Vagina (tissue), 2 donors: ENCODE data around the gene CXADR. TPM values are rescaled to one million over a fixed set of nuclear protein-coding genes. Genes with fewer than 3 reads are reported as not detected.
"Not testable (repeated sequence)": the region's sequence is repeated elsewhere in the genome, so short reads cannot be mapped to it uniquely, and the experiment has no call there.

Experiments
- DNase-seq, 2 donors: peaks; one replicate each; pipeline ENCODE4 v3.0.0-alpha.2; 2017; ENCODE audit errors: extremely low spot score in 2 of 2
- H3K27ac ChIP-seq: fragments of 200-600 bp; sonication (generic); one replicate; pipeline ENCODE4 v1.5.1; 2019
- H3K27me3 ChIP-seq: fragments of 200-600 bp; sonication (generic); one replicate; pipeline ENCODE4 v1.5.1; 2019
- H3K36me3 ChIP-seq, 2 donors: fragments of 200-600 bp; sonication (generic); one replicate each; pipeline ENCODE4 v1.5.1; 2017 to 2019
- H3K4me1 ChIP-seq: fragments of 200-600 bp; sonication (generic); one replicate; pipeline ENCODE4 v1.5.1; 2019
- H3K4me3 ChIP-seq, 2 donors: fragments of 200-600 bp; sonication (generic); 1 replicate in 1 of 2; 2 replicates in 1 of 2; pipeline ENCODE4 v1.5.1; 2016 to 2019
- H3K9me3 ChIP-seq: fragments of 200-600 bp; sonication (generic); one replicate; pipeline ENCODE4 v1.5.1; 2019
- CTCF ChIP-seq, 3 experiments: fragments of 450-650 bp in 2 of 3; fragments of 200-600 bp in 1 of 3; sonication (generic) in 1 of 3; IDR thresholded peaks; one replicate each; pipeline ENCODE4 v1.5.1; 2017 to 2019; ENCODE audit warnings: antibody characterized with exemption in 3 of 3, mild to moderate bottlenecking in 2 of 3, moderate library complexity in 2 of 3
- POLR2A ChIP-seq, 2 donors: fragments of 450-650 bp; IDR thresholded peaks; one replicate each; pipeline ENCODE4 v1.6.1; 2017; ENCODE audit warnings: antibody characterized with exemption in 2 of 2, mild to moderate bottlenecking in 2 of 2, moderate library complexity in 2 of 2
- POLR2AphosphoS5 ChIP-seq, 2 donors: sonication (generic); formaldehyde crosslinking; IDR thresholded peaks; one replicate each; pipeline ENCODE4 v1.9.0; 2017; ENCODE audit warnings: antibody characterized with exemption in 2 of 2, mild to moderate bottlenecking in 2 of 2, low read depth in 1 of 2; ENCODE audit not compliant: insufficient read depth in 1 of 2
- intact Hi-C: fragments of 100-400 bp; cut with DNase I; formaldehyde crosslinking; loops from one replicate; pipeline ENCODE4 v1.15.1; 2023
- total RNA-seq: library from RNA; depleted of rRNA; stranded (reverse); fragments of >200 nt; gene quantifications from one replicate; pipeline ENCODE4 v1.2.3, GENCODE V29; 2016

Gene CXADR
- total RNA-seq, 1 donor from 2014 or later = 19.2 TPM

- Histone ChIP-seq H3K27ac (no peak overlapping the region), H3K4me1 (peaks cover 5% of the 10 kb centered on the region), H3K27me3 (no peaks in the 10 kb centered on the region), H3K36me3 (no peaks in the 10 kb centered on the region), H3K4me3 (no peak overlapping the region), H3K9me3 (no peaks in the 10 kb centered on the region)
- no peak for DNase-seq
- intact Hi-C loops = no loop called here
- TF ChIP-seq CTCF (IDR thresholded peaks at IDR 0.05) = no peak
- TF ChIP-seq POLR2AphosphoS5 (IDR thresholded peaks at IDR 0.05; ENCODE audit: insufficient read depth in 1 of 2, low read depth in 1 of 2) = no peak
- no peak for TF ChIP-seq POLR2A (IDR thresholded peaks at IDR 0.05)
These were observed 5.9 kb upstream of the CXADR start for GRCh38 chr21:17506951-17507350.

- Histone ChIP-seq H3K36me3 (no peaks in the 10 kb centered on the region), H3K27me3 (no peaks in the 10 kb centered on the region), H3K4me1 (peaks cover 11% of the 10 kb centered on the region), H3K9me3 (no peaks in the 10 kb centered on the region), H3K27ac (no peak overlapping the region), H3K4me3 (no peak overlapping the region)
- TF ChIP-seq CTCF (IDR thresholded peaks at IDR 0.05) (no peak), POLR2A (IDR thresholded peaks at IDR 0.05) (no peak), POLR2AphosphoS5 (IDR thresholded peaks at IDR 0.05; ENCODE audit: insufficient read depth in 1 of 2, low read depth in 1 of 2) (no peak)
- intact Hi-C loops = no loop called here
- DNase-seq = no peak
These were observed 5.3 kb upstream of the CXADR start for GRCh38 chr21:17507591-17507990.

- Histone ChIP-seq H3K4me3 (peak overlapping the region; percentile 67 to 86), H3K27ac (peak overlapping the region; percentile 62), H3K4me1 (peaks cover 19% of the 10 kb centered on the region), H3K36me3 (no peaks in the 10 kb centered on the region), H3K27me3 (no peaks in the 10 kb centered on the region), H3K9me3 (no peaks in the 10 kb centered on the region)
- intact Hi-C loops = no loop called here
- no peak for TF ChIP-seq POLR2A (IDR thresholded peaks at IDR 0.05)
- no peak for TF ChIP-seq CTCF (IDR thresholded peaks at IDR 0.05)
- no peak for TF ChIP-seq POLR2AphosphoS5 (IDR thresholded peaks at IDR 0.05; ENCODE audit: insufficient read depth in 1 of 2, low read depth in 1 of 2)
- no peak for DNase-seq
These were observed 626 bp downstream of the CXADR start for GRCh38 chr21:17513214-17514123.

- TF ChIP-seq POLR2A (IDR thresholded peaks at IDR 0.05) (no peak), POLR2AphosphoS5 (IDR thresholded peaks at IDR 0.05; ENCODE audit: insufficient read depth in 1 of 2, low read depth in 1 of 2) (no peak), CTCF (IDR thresholded peaks at IDR 0.05) (no peak)
- Histone ChIP-seq H3K4me3 (peak overlapping the region; percentile 67 to 86), H3K36me3 (no peaks in the 10 kb centered on the region), H3K9me3 (no peaks in the 10 kb centered on the region), H3K27me3 (no peaks in the 10 kb centered on the region), H3K4me1 (peaks cover 19% of the 10 kb centered on the region), H3K27ac (no peak overlapping the region)
- intact Hi-C loops = no loop called here
- DNase-seq = no peak
These were observed 1.4 kb downstream of the CXADR start for GRCh38 chr21:17514124-17514845.

- DNase-seq, intact Hi-C loops, H3K9me3 ChIP-seq, H3K27ac ChIP-seq, H3K36me3 ChIP-seq, H3K27me3 ChIP-seq, H3K4me3 ChIP-seq: not testable (repeated sequence)
- peaks cover 14% of the 10 kb centered on the region for H3K4me1 ChIP-seq
These were observed 4.2 kb downstream of the CXADR start for GRCh38 chr21:17517008-17517407.
